Lower lobe of right lung (tissue), 2 donors: ENCODE data around the gene NRGN. TPM values are rescaled to one million over a fixed set of nuclear protein-coding genes. Genes with fewer than 3 reads are reported as not detected.

Experiments
- ATAC-seq, 2 donors: fragments of 200-7000 bp; cut with Tn5 transposase; one replicate each; pipeline ENCODE4 v1.9.1; 2020 to 2022; ENCODE audit warnings: mild to moderate bottlenecking in 2 of 2, moderate library complexity in 2 of 2
- DNase-seq: peaks from one replicate; pipeline ENCODE4 v3.0.0-alpha.2; 2020
- H3K27ac ChIP-seq: fragments of 200-600 bp; one replicate; pipeline ENCODE4 v1.8.0; 2022
- H3K27me3 ChIP-seq: fragments of 200-600 bp; one replicate; pipeline ENCODE4 v1.8.0; 2022; ENCODE audit warnings: low read depth
- H3K36me3 ChIP-seq: fragments of 200-600 bp; one replicate; pipeline ENCODE4 v1.8.0; 2022; ENCODE audit warnings: mild to moderate bottlenecking
- H3K4me1 ChIP-seq: fragments of 200-600 bp; one replicate; pipeline ENCODE4 v1.8.0; 2022
- H3K4me3 ChIP-seq: fragments of 200-600 bp; one replicate; pipeline ENCODE4 v1.8.0; 2022; ENCODE audit warnings: mild to moderate bottlenecking
- H3K9me3 ChIP-seq: fragments of 200-600 bp; one replicate; pipeline ENCODE4 v1.8.0; 2022
- intact Hi-C: fragments of 100-400 bp; cut with DNase I; formaldehyde crosslinking; loops from one replicate; pipeline ENCODE4 v1.11.0; 2022
- total RNA-seq: library from RNA; stranded (reverse); fragmentation: NEBNext Ultra II Directional; extraction: Animal tissue kit (Norgen Biotek cat#: 25700); gene quantifications from one replicate; pipeline ENCODE4 v1.2.1, GENCODE V29; 2021
- TF ChIP-seq, protein P1 (sequence below): fragments of 200-600 bp; IDR thresholded peaks from one replicate; pipeline ENCODE4 v1.8.0; 2022; ENCODE audit warnings: antibody characterized with exemption, mild to moderate bottlenecking
- donor health status: DM: no; HTN: yes; CAD: no; lungs with severe emphysema.

NRGN gene
- total RNA-seq, 1 donor from 2014 or later: 99.1 TPM

DNA sequence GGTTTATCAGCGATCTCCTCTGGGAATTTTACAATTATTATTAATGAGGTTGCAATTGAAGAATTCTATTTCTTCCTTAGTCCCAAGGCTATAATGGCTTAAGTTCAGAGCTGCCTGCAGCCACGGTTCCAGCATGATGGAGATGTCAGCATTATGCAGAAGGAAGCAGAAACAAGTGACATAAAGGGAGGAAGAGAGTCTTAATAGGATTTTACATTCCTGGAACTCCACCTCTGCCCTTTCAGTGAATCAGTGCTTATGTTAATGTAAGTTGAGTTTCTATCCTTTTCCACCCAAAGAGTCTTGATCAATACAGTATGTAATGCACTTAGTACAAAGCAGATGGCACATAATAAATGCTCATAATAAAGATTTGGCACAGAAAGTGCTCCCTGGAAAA, 11.6 kb upstream of the NRGN start:
- Histone ChIP-seq H3K9me3 (no peaks in the 10 kb centered on the region), H3K4me1 (peaks cover 31% of the 10 kb centered on the region), H3K36me3 (no peaks in the 10 kb centered on the region), H3K27me3 (no peaks in the 10 kb centered on the region), H3K27ac (no peak overlapping the region), H3K4me3 (no peak overlapping the region)
- intact Hi-C loops: no loop called here
- TF ChIP-seq, protein P1, sequence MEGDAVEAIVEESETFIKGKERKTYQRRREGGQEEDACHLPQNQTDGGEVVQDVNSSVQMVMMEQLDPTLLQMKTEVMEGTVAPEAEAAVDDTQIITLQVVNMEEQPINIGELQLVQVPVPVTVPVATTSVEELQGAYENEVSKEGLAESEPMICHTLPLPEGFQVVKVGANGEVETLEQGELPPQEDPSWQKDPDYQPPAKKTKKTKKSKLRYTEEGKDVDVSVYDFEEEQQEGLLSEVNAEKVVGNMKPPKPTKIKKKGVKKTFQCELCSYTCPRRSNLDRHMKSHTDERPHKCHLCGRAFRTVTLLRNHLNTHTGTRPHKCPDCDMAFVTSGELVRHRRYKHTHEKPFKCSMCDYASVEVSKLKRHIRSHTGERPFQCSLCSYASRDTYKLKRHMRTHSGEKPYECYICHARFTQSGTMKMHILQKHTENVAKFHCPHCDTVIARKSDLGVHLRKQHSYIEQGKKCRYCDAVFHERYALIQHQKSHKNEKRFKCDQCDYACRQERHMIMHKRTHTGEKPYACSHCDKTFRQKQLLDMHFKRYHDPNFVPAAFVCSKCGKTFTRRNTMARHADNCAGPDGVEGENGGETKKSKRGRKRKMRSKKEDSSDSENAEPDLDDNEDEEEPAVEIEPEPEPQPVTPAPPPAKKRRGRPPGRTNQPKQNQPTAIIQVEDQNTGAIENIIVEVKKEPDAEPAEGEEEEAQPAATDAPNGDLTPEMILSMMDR: no peak
- DNase-seq (no peak), ATAC-seq (no peak)

- TF ChIP-seq, protein P1: no peak
- Histone ChIP-seq H3K27me3 (no peaks in the 10 kb centered on the region), H3K9me3 (no peaks in the 10 kb centered on the region), H3K4me3 (no peak overlapping the region), H3K36me3 (no peaks in the 10 kb centered on the region), H3K27ac (no peak overlapping the region), H3K4me1 (peaks cover 27% of the 10 kb centered on the region)
- DNase-seq: no peak
- no peak for ATAC-seq
- intact Hi-C loops: no loop called here
Measured at GRCh38 chr11:124729571-124729970, 10.2 kb upstream of the NRGN start.

DNA sequence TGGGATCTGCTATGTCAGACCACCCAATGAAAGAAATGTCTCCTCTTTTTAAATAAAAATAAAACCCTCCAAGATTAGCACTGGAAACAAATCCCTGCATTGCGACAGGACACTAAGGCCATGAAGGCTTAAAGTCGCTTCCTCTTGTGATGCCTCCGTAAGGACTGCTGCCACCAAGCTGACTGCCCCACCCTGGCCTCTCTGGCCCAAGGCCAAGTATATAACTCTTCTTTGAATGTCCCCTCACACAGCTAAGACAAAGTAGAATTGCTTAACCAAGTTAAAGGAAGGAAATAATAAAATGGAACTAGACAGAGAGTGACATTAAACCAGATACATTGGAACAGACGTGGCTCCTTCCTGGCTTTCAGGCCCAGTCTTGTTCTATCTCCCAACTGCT, 7.5 kb upstream of the NRGN start:
- intact Hi-C loops: no loop called here
- DNase-seq: no peak
- Histone ChIP-seq H3K4me3 (no peak overlapping the region), H3K4me1 (peaks cover 7% of the 10 kb centered on the region), H3K27ac (peak overlapping the region; percentile 9), H3K9me3 (no peaks in the 10 kb centered on the region), H3K27me3 (no peaks in the 10 kb centered on the region), H3K36me3 (no peaks in the 10 kb centered on the region)
- peak; percentile 57 to 81 for ATAC-seq
- TF ChIP-seq, protein P1: no peak

GRCh38 chr11:124736736-124737135, 3.0 kb upstream of the NRGN start:
- Histone ChIP-seq H3K27ac (no peak overlapping the region), H3K9me3 (no peaks in the 10 kb centered on the region), H3K4me3 (no peak overlapping the region), H3K4me1 (peaks cover 25% of the 10 kb centered on the region), H3K27me3 (no peaks in the 10 kb centered on the region), H3K36me3 (no peaks in the 10 kb centered on the region)
- ATAC-seq: no peak
- TF ChIP-seq, protein P1: no peak
- intact Hi-C loops: no loop called here
- DNase-seq: no peak

DNA sequence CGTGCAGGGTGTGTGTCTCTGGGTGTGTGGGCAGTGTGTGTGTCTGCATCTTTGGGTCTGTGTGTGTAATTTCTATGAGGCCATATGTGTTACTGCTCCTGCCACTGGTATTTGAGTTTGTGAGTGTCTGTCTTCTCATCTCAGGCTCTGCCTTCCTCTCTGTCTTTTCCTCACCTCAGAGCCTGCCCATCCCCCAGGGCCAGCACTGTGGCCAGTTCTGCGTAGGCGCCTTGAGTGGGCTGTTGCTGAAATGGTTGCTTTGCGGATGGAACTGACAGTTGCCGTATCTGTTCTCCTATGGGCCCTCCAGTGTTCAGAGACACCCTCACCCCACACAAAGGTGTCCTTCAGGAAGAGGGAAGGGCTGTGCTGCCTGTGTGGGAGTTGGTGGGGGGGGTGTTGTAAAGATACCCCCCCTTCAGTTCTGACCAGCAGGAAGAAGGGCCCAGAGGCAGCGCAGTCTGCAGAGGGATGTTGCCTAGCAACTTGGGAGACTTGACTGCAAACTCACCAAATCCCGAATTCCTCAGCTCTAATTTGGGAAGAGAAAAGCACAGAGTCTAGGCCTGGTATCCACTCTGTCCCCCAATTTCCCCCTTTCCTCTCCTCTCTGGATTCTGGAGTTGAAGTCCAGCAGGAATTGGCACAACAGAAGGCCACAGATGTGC, 2.0 kb upstream of the NRGN start:
- DNase-seq: no peak
- Histone ChIP-seq H3K27me3 (no peaks in the 10 kb centered on the region), H3K36me3 (no peaks in the 10 kb centered on the region), H3K4me3 (no peak overlapping the region), H3K4me1 (peaks cover 20% of the 10 kb centered on the region), H3K9me3 (no peaks in the 10 kb centered on the region), H3K27ac (no peak overlapping the region)
- intact Hi-C loops: no loop called here
- TF ChIP-seq, protein P1: no peak
- no peak for ATAC-seq
